Measurements from ENCODE around the gene TMPRSS15. TPM values are rescaled to one million over a fixed set of nuclear protein-coding genes. Genes with fewer than 3 reads are reported as not detected.

Gene TMPRSS15
- not detected for polyA plus RNA-seq (2013, experiment 1 of 2)
- not detected for polyA plus RNA-seq (2013, experiment 2 of 2)

- Histone ChIP-seq H3K27me3 (ENCODE audit: insufficient read depth, low read length) (no peaks in the 10 kb centered on the region), H3K27ac (ENCODE audit: low read depth, low read length) (no peak within 1 kb of the TSS), H3K9ac (ENCODE audit: low read depth, low read length) (no peak within 1 kb of the TSS), H3K4me1 (ENCODE audit: insufficient read depth, low read length) (no peaks in the 10 kb centered on the region), H3K4me3 (ENCODE audit: low read length) (no peak within 1 kb of the TSS), H3K36me3 (ENCODE audit: insufficient read depth, low read length) (no peaks in the 10 kb centered on the region), H3K9me3 (ENCODE audit: insufficient read depth, low read depth, low read length) (peaks cover 5% of the 10 kb centered on the region; the same call in 1 of the 2 replicates)
- WGBS: 84% methylated on average over 1 of the region's 1 CpG
Measured at GRCh38 chr21:18403735-18404450, at the start of gene TMPRSS15. TMPRSS15 (minus strand) TSS chr21:18403785; CDS start chr21:18403622, 163 bp downstream.

GRCh38 chr21:18451670-18452069, 48.1 kb upstream of the TMPRSS15 start:
- Histone ChIP-seq H3K4me3 (ENCODE audit: low read length) (no peak overlapping the region), H3K27ac (ENCODE audit: low read depth, low read length) (no peak overlapping the region), H3K9me3 (ENCODE audit: insufficient read depth, low read depth, low read length) (no peaks in the 10 kb centered on the region), H3K36me3 (ENCODE audit: insufficient read depth, low read length) (no peaks in the 10 kb centered on the region), H3K27me3 (ENCODE audit: insufficient read depth, low read length) (no peaks in the 10 kb centered on the region), H3K4me1 (ENCODE audit: insufficient read depth, low read length) (peaks cover 6% of the 10 kb centered on the region; the same call in 1 of the 2 replicates), H3K9ac (ENCODE audit: low read depth, low read length) (no peak overlapping the region)
- 96% methylated on average over 2 of the region's 2 CpGs for WGBS

GRCh38 chr21:18449605-18450550, 46.3 kb upstream of the TMPRSS15 start:
- Histone ChIP-seq H3K36me3 (ENCODE audit: insufficient read depth, low read length) (no peaks in the 10 kb centered on the region), H3K27me3 (ENCODE audit: insufficient read depth, low read length) (no peaks in the 10 kb centered on the region), H3K4me3 (ENCODE audit: low read length) (no peak overlapping the region), H3K9me3 (ENCODE audit: insufficient read depth, low read depth, low read length) (peaks cover 5% of the 10 kb centered on the region; the same call in 1 of the 2 replicates), H3K9ac (ENCODE audit: low read depth, low read length) (no peak overlapping the region), H3K4me1 (ENCODE audit: insufficient read depth, low read length) (peaks cover 6% of the 10 kb centered on the region; the same call in 1 of the 2 replicates), H3K27ac (ENCODE audit: low read depth, low read length) (no peak overlapping the region)
- 84% methylated on average over 6 of the region's 8 CpGs for WGBS

- Histone ChIP-seq H3K9me3 (ENCODE audit: insufficient read depth, low read depth, low read length) (peaks cover 5% of the 10 kb centered on the region; the same call in 1 of the 2 replicates), H3K27me3 (ENCODE audit: insufficient read depth, low read length) (no peaks in the 10 kb centered on the region), H3K4me3 (ENCODE audit: low read length) (no peak overlapping the region), H3K27ac (ENCODE audit: low read depth, low read length) (no peak overlapping the region), H3K36me3 (ENCODE audit: insufficient read depth, low read length) (no peaks in the 10 kb centered on the region), H3K9ac (ENCODE audit: low read depth, low read length) (no peak overlapping the region), H3K4me1 (ENCODE audit: insufficient read depth, low read length) (no peaks in the 10 kb centered on the region)
- WGBS: 95% methylated on average over 6 of the region's 6 CpGs
Measured at GRCh38 chr21:18443701-18444100, 40.1 kb upstream of the TMPRSS15 start.

GRCh38 chr21:18443085-18443484, 39.5 kb upstream of the TMPRSS15 start:
- no peak overlapping the region for H3K9ac ChIP-seq (ENCODE audit: low read depth, low read length)
- WGBS: 81% methylated on average over 7 of the region's 7 CpGs

GRCh38 chr21:18430341-18430740, 26.8 kb upstream of the TMPRSS15 start:
- Histone ChIP-seq H3K4me3 (ENCODE audit: low read length) (no peak overlapping the region), H3K9me3 (ENCODE audit: insufficient read depth, low read depth, low read length) (no peaks in the 10 kb centered on the region; the same call in 1 of the 2 replicates), H3K27ac (ENCODE audit: low read depth, low read length) (no peak overlapping the region), H3K36me3 (ENCODE audit: insufficient read depth, low read length) (no peaks in the 10 kb centered on the region), H3K4me1 (ENCODE audit: insufficient read depth, low read length) (no peaks in the 10 kb centered on the region), H3K27me3 (ENCODE audit: insufficient read depth, low read length) (no peaks in the 10 kb centered on the region), H3K9ac (ENCODE audit: low read depth, low read length) (no peak overlapping the region)
- WGBS: 98% methylated on average over 2 of the region's 2 CpGs

More at GRCh38 chr21:18443085-18443484, 39.5 kb upstream of the TMPRSS15 start:
- H3K4me3 ChIP-seq (ENCODE audit: low read length): no peak overlapping the region
- no peaks in the 10 kb centered on the region for H3K36me3 ChIP-seq (ENCODE audit: insufficient read depth, low read length)
- peaks cover 5% of the 10 kb centered on the region; the same call in 1 of the 2 replicates for H3K9me3 ChIP-seq (ENCODE audit: insufficient read depth, low read depth, low read length)
- H3K4me1 ChIP-seq (ENCODE audit: insufficient read depth, low read length): no peaks in the 10 kb centered on the region
- no peaks in the 10 kb centered on the region for H3K27me3 ChIP-seq (ENCODE audit: insufficient read depth, low read length)
- no peak overlapping the region for H3K27ac ChIP-seq (ENCODE audit: low read depth, low read length)

- Histone ChIP-seq H3K36me3 (ENCODE audit: insufficient read depth, low read length) (no peaks in the 10 kb centered on the region), H3K27ac (ENCODE audit: low read depth, low read length) (no peak overlapping the region)
- WGBS: 93% methylated on average over 4 of the region's 4 CpGs
Measured at GRCh38 chr21:18424276-18424675, 20.7 kb upstream of the TMPRSS15 start.

GRCh38 chr21:18417141-18417790, 13.7 kb upstream of the TMPRSS15 start:
- Histone ChIP-seq H3K36me3 (ENCODE audit: insufficient read depth, low read length) (no peaks in the 10 kb centered on the region), H3K9me3 (ENCODE audit: insufficient read depth, low read depth, low read length) (no peaks in the 10 kb centered on the region), H3K27me3 (ENCODE audit: insufficient read depth, low read length) (no peaks in the 10 kb centered on the region), H3K9ac (ENCODE audit: low read depth, low read length) (no peak overlapping the region), H3K4me3 (ENCODE audit: low read length) (no peak overlapping the region), H3K27ac (ENCODE audit: low read depth, low read length) (no peak overlapping the region), H3K4me1 (ENCODE audit: insufficient read depth, low read length) (peaks cover 6% of the 10 kb centered on the region)
- WGBS: 88% methylated on average over 1 of the region's 3 CpGs

More at GRCh38 chr21:18424276-18424675, 20.7 kb upstream of the TMPRSS15 start:
- H3K9ac ChIP-seq (ENCODE audit: low read depth, low read length): no peak overlapping the region
- no peaks in the 10 kb centered on the region for H3K27me3 ChIP-seq (ENCODE audit: insufficient read depth, low read length)
- no peak overlapping the region for H3K4me3 ChIP-seq (ENCODE audit: low read length)
- H3K9me3 ChIP-seq (ENCODE audit: insufficient read depth, low read depth, low read length): no peaks in the 10 kb centered on the region; the same call in 1 of the 2 replicates
- peaks cover 4% of the 10 kb centered on the region; the same call in 1 of the 2 replicates for H3K4me1 ChIP-seq (ENCODE audit: insufficient read depth, low read length)

- Histone ChIP-seq H3K27me3 (ENCODE audit: insufficient read depth, low read length) (no peaks in the 10 kb centered on the region), H3K4me3 (ENCODE audit: low read length) (peak overlapping the region; percentile 36), H3K36me3 (ENCODE audit: insufficient read depth, low read length) (no peaks in the 10 kb centered on the region), H3K4me1 (ENCODE audit: insufficient read depth, low read length) (peaks cover 29% of the 10 kb centered on the region), H3K9me3 (ENCODE audit: insufficient read depth, low read depth, low read length) (no peaks in the 10 kb centered on the region), H3K27ac (ENCODE audit: low read depth, low read length) (peak overlapping the region; percentile 75), H3K9ac (ENCODE audit: low read depth, low read length) (peak overlapping the region; percentile 46)
- 6% methylated on average over 5 of the region's 5 CpGs for WGBS
Measured at GRCh38 chr21:18411565-18411964, 8.0 kb upstream of the TMPRSS15 start.

GRCh38 chr21:18409579-18409978, 6.0 kb upstream of the TMPRSS15 start:
- H3K27ac ChIP-seq (ENCODE audit: low read depth, low read length): no peak overlapping the region
- H3K9ac ChIP-seq (ENCODE audit: low read depth, low read length): no peak overlapping the region
- no peaks in the 10 kb centered on the region for H3K27me3 ChIP-seq (ENCODE audit: insufficient read depth, low read length)
- H3K36me3 ChIP-seq (ENCODE audit: insufficient read depth, low read length): no peaks in the 10 kb centered on the region
- no peaks in the 10 kb centered on the region for H3K9me3 ChIP-seq (ENCODE audit: insufficient read depth, low read depth, low read length)
- 88% methylated on average over 1 of the region's 1 CpG for WGBS
- H3K4me3 ChIP-seq (ENCODE audit: low read length): no peak overlapping the region
- peaks cover 29% of the 10 kb centered on the region for H3K4me1 ChIP-seq (ENCODE audit: insufficient read depth, low read length)

All from HUES64 (cell line).